ENCODE results near the gene KIF17.

DNA sequence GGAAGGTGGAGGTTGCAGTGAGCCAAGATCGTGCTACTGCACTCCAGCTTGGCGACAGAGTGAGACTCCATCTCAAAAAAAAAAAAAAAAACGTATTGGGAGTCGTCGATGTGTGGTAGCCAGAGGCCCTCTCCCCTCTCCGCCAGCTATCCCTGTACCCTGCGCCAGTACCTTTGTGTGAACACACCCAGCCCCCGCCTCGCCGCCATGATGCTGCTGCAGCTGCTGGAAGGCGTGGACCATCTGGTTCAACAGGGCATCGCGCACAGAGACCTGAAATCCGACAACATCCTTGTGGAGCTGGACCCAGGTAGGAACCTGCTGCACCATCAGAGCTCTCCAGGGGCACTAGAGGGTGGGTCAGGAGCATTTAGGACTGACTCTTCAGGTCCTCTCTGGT, 72.4 kb downstream of the KIF17 start:
- TF ChIP-seq, protein P1, sequence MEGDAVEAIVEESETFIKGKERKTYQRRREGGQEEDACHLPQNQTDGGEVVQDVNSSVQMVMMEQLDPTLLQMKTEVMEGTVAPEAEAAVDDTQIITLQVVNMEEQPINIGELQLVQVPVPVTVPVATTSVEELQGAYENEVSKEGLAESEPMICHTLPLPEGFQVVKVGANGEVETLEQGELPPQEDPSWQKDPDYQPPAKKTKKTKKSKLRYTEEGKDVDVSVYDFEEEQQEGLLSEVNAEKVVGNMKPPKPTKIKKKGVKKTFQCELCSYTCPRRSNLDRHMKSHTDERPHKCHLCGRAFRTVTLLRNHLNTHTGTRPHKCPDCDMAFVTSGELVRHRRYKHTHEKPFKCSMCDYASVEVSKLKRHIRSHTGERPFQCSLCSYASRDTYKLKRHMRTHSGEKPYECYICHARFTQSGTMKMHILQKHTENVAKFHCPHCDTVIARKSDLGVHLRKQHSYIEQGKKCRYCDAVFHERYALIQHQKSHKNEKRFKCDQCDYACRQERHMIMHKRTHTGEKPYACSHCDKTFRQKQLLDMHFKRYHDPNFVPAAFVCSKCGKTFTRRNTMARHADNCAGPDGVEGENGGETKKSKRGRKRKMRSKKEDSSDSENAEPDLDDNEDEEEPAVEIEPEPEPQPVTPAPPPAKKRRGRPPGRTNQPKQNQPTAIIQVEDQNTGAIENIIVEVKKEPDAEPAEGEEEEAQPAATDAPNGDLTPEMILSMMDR (IDR thresholded peaks at IDR 0.05), result no peak
- TF ChIP-seq POLR2A (IDR thresholded peaks at IDR 0.05) (no peak), EP300 (IDR thresholded peaks at IDR 0.05) (no peak)
